Endodermal cell (in vitro differentiated cells): Measurements from ENCODE around the gene NUB1. TPM values are rescaled to one million over a fixed set of nuclear protein-coding genes. Genes with fewer than 3 reads are reported as not detected.

ENCODE experiments used
- DNase-seq: peaks from one replicate; pipeline ENCODE4 v3.0.0-alpha.2; 2017
- H3K27ac ChIP-seq: 2 replicates; pipeline ENCODE4 v1.5.1; 2013; ENCODE audit warnings: mild to moderate bottlenecking, low read depth, low read length, moderate library complexity
- H3K27me3 ChIP-seq: 2 replicates; pipeline ENCODE4 v1.6.1; 2013; ENCODE audit warnings: mild to moderate bottlenecking, low read length, moderate library complexity; ENCODE audit not compliant: insufficient read depth, control insufficient read depth, poor library complexity, severe bottlenecking
- H3K36me3 ChIP-seq: 2 replicates; pipeline ENCODE4 v1.7.0; 2013; ENCODE audit warnings: mild to moderate bottlenecking, low read length, moderate library complexity; ENCODE audit not compliant: control insufficient read depth, insufficient read depth
- H3K4me1 ChIP-seq: one replicate; pipeline ENCODE4 v1.7.0; 2013; ENCODE audit warnings: low read length; ENCODE audit not compliant: control insufficient read depth, insufficient read depth
- H3K4me3 ChIP-seq: 2 replicates; pipeline ENCODE4 v1.5.1; 2013; ENCODE audit warnings: mild to moderate bottlenecking, low read length, moderate library complexity
- H3K9ac ChIP-seq: 2 replicates; pipeline ENCODE4 v1.6.1; 2013; ENCODE audit warnings: mild to moderate bottlenecking, low read length, moderate library complexity; ENCODE audit not compliant: poor library complexity, severe bottlenecking; ENCODE audit errors: extremely low read depth
- H3K9me3 ChIP-seq: 2 replicates; pipeline ENCODE4 v1.6.1; 2013; ENCODE audit warnings: mild to moderate bottlenecking, low read length, moderate library complexity; ENCODE audit not compliant: control insufficient read depth
- H3K27ac Mint-ChIP-seq: 2 replicates; pipeline ENCODE4 v1.8.0; 2020; ENCODE audit warnings: mixed read lengths
- H3K27me3 Mint-ChIP-seq: 2 replicates; pipeline ENCODE4 v1.8.0; 2021; ENCODE audit warnings: mild to moderate bottlenecking, mixed read lengths; ENCODE audit not compliant: insufficient read depth
- H3K36me3 Mint-ChIP-seq: 2 replicates; pipeline ENCODE4 v1.8.0; 2020; ENCODE audit warnings: low read depth, mixed read lengths
- H3K4me1 Mint-ChIP-seq: 2 replicates; pipeline ENCODE4 v1.8.0; 2020; ENCODE audit warnings: mixed read lengths
- H3K4me3 Mint-ChIP-seq: 2 replicates; pipeline ENCODE4 v1.8.0; 2020; ENCODE audit warnings: mild to moderate bottlenecking, moderate library complexity, mixed read lengths
- H3K9me3 Mint-ChIP-seq: 2 replicates; pipeline ENCODE4 v1.8.0; 2020; ENCODE audit warnings: mild to moderate bottlenecking, mixed read lengths
- CTCF ChIP-seq: fragments of 200-600 bp; sonication (generic); conservative IDR thresholded peaks from 2 replicates; pipeline ENCODE4 v1.5.0; 2021; ENCODE audit warnings: antibody characterized with exemption, mild to moderate bottlenecking
- WGBS, 2 experiments: methylation state at CpG; one replicate each; pipeline versions ENCODE4 v1.1.5 to v1.1.7; 2013; ENCODE audit warnings: missing lambda C conversion rate in 2 of 2, mixed read lengths in 1 of 2; ENCODE audit not compliant: insufficient coverage in 1 of 2, insufficient read length in 1 of 2; 5-methylcytosine and 5-hydroxymethylcytosine counted together
- total RNA-seq, 2 donors: library from RNA; stranded (reverse); fragmentation: NEBNext Ultra II Directional in 1 of 2; extraction: Animal tissue kit (Norgen Biotek cat#: 25700) in 1 of 2; gene quantifications; 2 replicates in 1 of 2; 3 replicates in 1 of 2; pipeline ENCODE4 v1.2.1, GENCODE V29; 2021

The NUB1 gene
- total RNA-seq, 2 donors from 2014 or later = 50.2 to 64.7 TPM

GRCh38 chr7:151424799-151425198, 83.2 kb downstream of the NUB1 start:
- 83 to 92% methylated on average over 4 to 5 of the region's 5 CpGs for whole genome bisulfite sequencing, 2 experiments
- Mint-ChIP-seq H3K4me3 (no peak overlapping the region), H3K27me3 (peaks cover 9% of the 10 kb centered on the region), H3K4me1 (peaks cover 67% of the 10 kb centered on the region), H3K9me3 (peaks cover 23% of the 10 kb centered on the region), H3K36me3 (peaks cover 4% of the 10 kb centered on the region), H3K27ac (peak overlapping the region; percentile 38)
- TF ChIP-seq CTCF = no peak
- no peak overlapping the region for H3K27ac ChIP-seq
- H3K4me1 ChIP-seq = peaks cover 34% of the 10 kb centered on the region
- peaks cover 27% of the 10 kb centered on the region for H3K9me3 ChIP-seq
- DNase-seq = no peak
- no peaks in the 10 kb centered on the region for H3K36me3 ChIP-seq
- no peak overlapping the region for H3K4me3 ChIP-seq
- no peak overlapping the region for H3K9ac ChIP-seq
- H3K27me3 ChIP-seq = no peaks in the 10 kb centered on the region

- H3K27ac ChIP-seq = no peak overlapping the region
- H3K4me3 ChIP-seq = no peak overlapping the region
- DNase-seq = no peak
- no peaks in the 10 kb centered on the region for H3K36me3 ChIP-seq
- no peak overlapping the region for H3K27ac Mint-ChIP-seq
- H3K27me3 ChIP-seq = no peaks in the 10 kb centered on the region
- no peak overlapping the region for H3K9ac ChIP-seq
- 71 to 76% methylated on average over 5 to 7 of the region's 7 CpGs for WGBS, 2 experiments
- peaks cover 34% of the 10 kb centered on the region for H3K4me1 ChIP-seq
- peaks cover 13% of the 10 kb centered on the region for H3K9me3 Mint-ChIP-seq
- TF ChIP-seq CTCF = no peak
- peaks cover 4% of the 10 kb centered on the region for H3K36me3 Mint-ChIP-seq
- peaks cover 6% of the 10 kb centered on the region for H3K27me3 Mint-ChIP-seq
- peaks cover 16% of the 10 kb centered on the region for H3K9me3 ChIP-seq
- no peak overlapping the region for H3K4me3 Mint-ChIP-seq
- H3K4me1 Mint-ChIP-seq = peaks cover 73% of the 10 kb centered on the region
Measured at GRCh38 chr7:151425670-151426440, 84.2 kb downstream of the NUB1 start.

- Mint-ChIP-seq H3K36me3 (peaks cover 4% of the 10 kb centered on the region), H3K4me1 (peaks cover 73% of the 10 kb centered on the region), H3K9me3 (peaks cover 10% of the 10 kb centered on the region), H3K27ac (peak overlapping the region; percentile 2), H3K4me3 (no peak overlapping the region), H3K27me3 (peaks cover 6% of the 10 kb centered on the region)
- Histone ChIP-seq H3K27me3 (no peaks in the 10 kb centered on the region), H3K4me3 (no peak overlapping the region), H3K36me3 (no peaks in the 10 kb centered on the region), H3K9ac (no peak overlapping the region), H3K4me1 (peaks cover 34% of the 10 kb centered on the region), H3K9me3 (peaks cover 11% of the 10 kb centered on the region), H3K27ac (no peak overlapping the region)
- TF ChIP-seq CTCF = no peak
- no peak for DNase-seq
- 76 to 82% methylated on average over 8 to 14 of the region's 14 CpGs for WGBS, 2 experiments
Measured at GRCh38 chr7:151426441-151426903, 84.9 kb downstream of the NUB1 start.
